ENCODE measurements around the gene RGS10.

RGS10 gene

GRCh38 chr10:119491966-119492757 lies 50.4 kb downstream of the RGS10 start:
- H3K36me3 ChIP-seq (ENCODE audit: control insufficient read depth in 2 of 2, insufficient read depth in 1 of 2, low read length in 2 of 2) = no peaks in the 10 kb centered on the region
- H3K27ac ChIP-seq (ENCODE audit: extremely low read depth, low read depth, low read length) = no peak overlapping the region
- H3K4me1 ChIP-seq (ENCODE audit: control insufficient read depth, insufficient read depth, low read length) = peaks cover 5% of the 10 kb centered on the region
- H3K9me3 ChIP-seq (ENCODE audit: control insufficient read depth, insufficient read depth, low read depth, low read length) = no peaks in the 10 kb centered on the region
- ChIA-PET CTCF (interaction anchor here (0.6 kb wide), 1 partner anchor 8 kb away, joined by 3 read pairs; no protein-coding TSS in a partner anchor), POLR2A (no interaction called here)
- TF ChIP-seq ZNF560 (tag by site-specific recombination; IDR thresholded peaks at IDR 0.05; ENCODE audit: borderline replicate concordance) (no peak), ZNF155 (tag by site-specific recombination; IDR thresholded peaks at IDR 0.05) (no peak), ZNF335 (tag by site-specific recombination; conservative IDR thresholded peaks at IDR 0.05) (0 out of 2 replicates have a peak, but pooled peaks have one; percentile 17), ZSCAN23 (tag by site-specific recombination; IDR thresholded peaks at IDR 0.05) (no peak), YY2 (tag by site-specific recombination; IDR thresholded peaks at IDR 0.05) (no peak), KLF10 (tag by site-specific recombination; IDR thresholded peaks at IDR 0.05) (no peak)
- TF ChIP-seq, protein P1, sequence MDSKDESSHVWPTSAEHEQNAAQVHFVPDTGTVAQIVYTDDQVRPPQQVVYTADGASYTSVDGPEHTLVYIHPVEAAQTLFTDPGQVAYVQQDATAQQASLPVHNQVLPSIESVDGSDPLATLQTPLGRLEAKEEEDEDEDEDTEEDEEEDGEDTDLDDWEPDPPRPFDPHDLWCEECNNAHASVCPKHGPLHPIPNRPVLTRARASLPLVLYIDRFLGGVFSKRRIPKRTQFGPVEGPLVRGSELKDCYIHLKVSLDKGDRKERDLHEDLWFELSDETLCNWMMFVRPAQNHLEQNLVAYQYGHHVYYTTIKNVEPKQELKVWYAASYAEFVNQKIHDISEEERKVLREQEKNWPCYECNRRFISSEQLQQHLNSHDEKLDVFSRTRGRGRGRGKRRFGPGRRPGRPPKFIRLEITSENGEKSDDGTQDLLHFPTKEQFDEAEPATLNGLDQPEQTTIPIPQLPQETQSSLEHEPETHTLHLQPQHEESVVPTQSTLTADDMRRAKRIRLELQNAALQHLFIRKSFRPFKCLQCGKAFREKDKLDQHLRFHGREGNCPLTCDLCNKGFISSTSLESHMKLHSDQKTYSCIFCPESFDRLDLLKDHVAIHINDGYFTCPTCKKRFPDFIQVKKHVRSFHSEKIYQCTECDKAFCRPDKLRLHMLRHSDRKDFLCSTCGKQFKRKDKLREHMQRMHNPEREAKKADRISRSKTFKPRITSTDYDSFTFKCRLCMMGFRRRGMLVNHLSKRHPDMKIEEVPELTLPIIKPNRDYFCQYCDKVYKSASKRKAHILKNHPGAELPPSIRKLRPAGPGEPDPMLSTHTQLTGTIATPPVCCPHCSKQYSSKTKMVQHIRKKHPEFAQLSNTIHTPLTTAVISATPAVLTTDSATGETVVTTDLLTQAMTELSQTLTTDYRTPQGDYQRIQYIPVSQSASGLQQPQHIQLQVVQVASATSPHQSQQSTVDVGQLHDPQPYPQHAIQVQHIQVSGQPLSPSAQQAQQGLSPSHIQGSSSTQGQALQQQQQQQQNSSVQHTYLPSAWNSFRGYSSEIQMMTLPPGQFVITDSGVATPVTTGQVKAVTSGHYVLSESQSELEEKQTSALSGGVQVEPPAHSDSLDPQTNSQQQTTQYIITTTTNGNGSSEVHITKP (tag by site-specific recombination; IDR thresholded peaks at IDR 0.05) = no peak
- no peak overlapping the region for H3K4me3 ChIP-seq (ENCODE audit: low read depth, low read length)

- no peaks in the 10 kb centered on the region for H3K36me3 ChIP-seq (ENCODE audit: control insufficient read depth in 2 of 2, insufficient read depth in 1 of 2, low read length in 2 of 2)
- ChIA-PET POLR2A (interaction anchor here (1.0 kb wide), 2 partner anchors 53 to 290 kb away, joined by 3 read pairs; partner anchors contain the start of gene RGS10), CTCF (interaction anchor here (0.6 to 2.3 kb wide), 19 partner anchors 11 to 333 kb away, joined by 3 to 29 read pairs (median 4); no protein-coding TSS in a partner anchor)
- peaks cover 5% of the 10 kb centered on the region for H3K4me1 ChIP-seq (ENCODE audit: control insufficient read depth, insufficient read depth, low read length)
- no peak overlapping the region for H3K27ac ChIP-seq (ENCODE audit: extremely low read depth, low read depth, low read length)
- no peak for TF ChIP-seq ZBTB17 (tag by site-specific recombination; IDR thresholded peaks at IDR 0.05)
- TF ChIP-seq SALL2 (tag by site-specific recombination; IDR thresholded peaks at IDR 0.05; ENCODE audit: borderline replicate concordance) = no peak
- no peak for TF ChIP-seq ZNF155 (tag by site-specific recombination; IDR thresholded peaks at IDR 0.05)
- TF ChIP-seq ZNF585B (tag by site-specific recombination; IDR thresholded peaks at IDR 0.05) = no peak
- no peak for TF ChIP-seq ZNF776 (tag by site-specific recombination; IDR thresholded peaks at IDR 0.05; ENCODE audit: borderline replicate concordance)
- no peak for TF ChIP-seq SP7 (tag by site-specific recombination; IDR thresholded peaks at IDR 0.05)
- TF ChIP-seq, protein P2, sequence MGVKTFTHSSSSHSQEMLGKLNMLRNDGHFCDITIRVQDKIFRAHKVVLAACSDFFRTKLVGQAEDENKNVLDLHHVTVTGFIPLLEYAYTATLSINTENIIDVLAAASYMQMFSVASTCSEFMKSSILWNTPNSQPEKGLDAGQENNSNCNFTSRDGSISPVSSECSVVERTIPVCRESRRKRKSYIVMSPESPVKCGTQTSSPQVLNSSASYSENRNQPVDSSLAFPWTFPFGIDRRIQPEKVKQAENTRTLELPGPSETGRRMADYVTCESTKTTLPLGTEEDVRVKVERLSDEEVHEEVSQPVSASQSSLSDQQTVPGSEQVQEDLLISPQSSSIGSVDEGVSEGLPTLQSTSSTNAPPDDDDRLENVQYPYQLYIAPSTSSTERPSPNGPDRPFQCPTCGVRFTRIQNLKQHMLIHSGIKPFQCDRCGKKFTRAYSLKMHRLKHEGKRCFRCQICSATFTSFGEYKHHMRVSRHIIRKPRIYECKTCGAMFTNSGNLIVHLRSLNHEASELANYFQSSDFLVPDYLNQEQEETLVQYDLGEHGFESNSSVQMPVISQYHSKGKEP (tag by site-specific recombination; IDR thresholded peaks at IDR 0.05) = no peak
- no peak for TF ChIP-seq ZNF311 (tag by site-specific recombination; IDR thresholded peaks at IDR 0.05; ENCODE audit: borderline replicate concordance)
- no peak for TF ChIP-seq TSHZ1 (tag by site-specific recombination; IDR thresholded peaks at IDR 0.05; ENCODE audit: borderline replicate concordance)
- no peak for TF ChIP-seq MZF1 (tag by site-specific recombination; IDR thresholded peaks at IDR 0.05; ENCODE audit: borderline replicate concordance)
- TF ChIP-seq ZBTB8A (tag by site-specific recombination; IDR thresholded peaks at IDR 0.05) = no peak; the same call in 1 of the 2 replicates
- TF ChIP-seq FEZF1 (tag by site-specific recombination; IDR thresholded peaks at IDR 0.05) = no peak
- H3K4me3 ChIP-seq (ENCODE audit: low read depth, low read length) = no peak overlapping the region
- H3K9me3 ChIP-seq (ENCODE audit: control insufficient read depth, insufficient read depth, low read depth, low read length) = no peaks in the 10 kb centered on the region
Observed at GRCh38 chr10:119489991-119490326, 52.6 kb downstream of the RGS10 start.

Measured in HEK293 (cell line).